H1 (cell line): Measurements from ENCODE around the gene PTK6. TPM values are rescaled to one million over a fixed set of nuclear protein-coding genes. Genes with fewer than 3 reads are reported as not detected.

Experiments
- ATF3 ChIP-seq: IDR thresholded peaks from 2 replicates; pipeline ENCODE4 v1.6.1; 2011; ENCODE audit warnings: low read depth, mild to moderate bottlenecking, low read length; ENCODE audit not compliant: insufficient read depth
- BACH1 ChIP-seq: IDR thresholded peaks from 2 replicates; pipeline ENCODE4 v1.6.1; 2012; ENCODE audit warnings: low read length, improper control_type of control experiment
- CHD7 ChIP-seq: fragments of 300-600 bp; sonication (generic); IDR thresholded peaks from 2 replicates; pipeline ENCODE4 v1.7.1; 2012; ENCODE audit warnings: low read length, moderate library complexity, mild to moderate bottlenecking, inconsistent platforms; ENCODE audit not compliant: insufficient replicate concordance
- EP300 ChIP-seq, 2 experiments: IDR thresholded peaks; 1 replicate in 1 of 2; 2 replicates in 1 of 2; pipeline ENCODE4 v1.6.1; 2011 to 2012; ENCODE audit warnings: low read depth in 2 of 2, low read length in 2 of 2, mild to moderate bottlenecking in 2 of 2, borderline replicate concordance in 1 of 2, inconsistent platforms in 1 of 2, moderate library complexity in 1 of 2
- FOSL1 ChIP-seq: IDR thresholded peaks from 2 replicates; pipeline ENCODE4 v1.6.1; 2011; ENCODE audit warnings: mild to moderate bottlenecking, low read depth, low read length, moderate library complexity; ENCODE audit not compliant: insufficient read depth
- MAFK ChIP-seq: IDR thresholded peaks from 2 replicates; pipeline ENCODE4 v1.6.1; 2012; ENCODE audit warnings: low read depth, mild to moderate bottlenecking, improper control_type of control experiment, low read length
- POLR2A ChIP-seq, 2 experiments: IDR thresholded peaks; 1 replicate in 1 of 2; 2 replicates in 1 of 2; pipeline ENCODE4 v1.6.1; 2011; ENCODE audit warnings: low read depth in 2 of 2, low read length in 2 of 2, mild to moderate bottlenecking in 2 of 2; ENCODE audit errors: control extremely low read depth in 1 of 2
- YY1 ChIP-seq: IDR thresholded peaks from 2 replicates; pipeline ENCODE4 v1.6.1; 2011; ENCODE audit warnings: low read depth, mild to moderate bottlenecking, low read length
- polyA plus RNA-seq, 7 experiments: library from polyadenylated mRNA; depleted of rRNA in 3 of 7; stranded (reverse) in 5 of 7; unstranded in 2 of 7; fragments of >200 nt in 5 of 7; fragments of 200-250 nt in 2 of 7; gene quantifications; 1 replicate in 5 of 7; 2 replicates in 1 of 7; 4 replicates in 1 of 7; pipeline versions ENCODE4 v1.2.1 to v1.2.3, GENCODE V29; 2011 to 2013; ENCODE audit warnings: missing spikeins in 2 of 7, mixed read lengths in 2 of 7
- total RNA-seq: library from RNA; stranded (reverse); fragmentation: NEBNext Ultra II Directional; extraction: Animal tissue kit (Norgen Biotek cat#: 25700); gene quantifications from 2 replicates; pipeline ENCODE4 v1.2.1, GENCODE V29; 2021

Gene PTK6
- total and polyA plus RNA-seq, 2 of the 8 experiments (the other 6 are each of a cell fraction or from before 2014, with no cell fraction given) = 0.12 to 0.19 TPM

GRCh38 chr20:63541371-63541770 is 4.2 kb upstream of the PTK6 start (continued):
- TF ChIP-seq CHD7 (no peak), YY1 (no peak), FOSL1 (no peak), MAFK (no peak), POLR2A (IDR thresholded peaks at IDR 0.05; ENCODE audit: control extremely low read depth in 1 of 2, low read depth in 2 of 2, low read length in 2 of 2) (no peak), ATF3 (no peak), EP300 (IDR thresholded peaks at IDR 0.05; ENCODE audit: borderline replicate concordance in 1 of 2, low read depth in 2 of 2, low read length in 2 of 2) (no peak), BACH1 (no peak)
